Stimulated activated CD4-positive, alpha-beta T cell treated with anti-CD3 and anti-CD28 coated beads, Interleukin-2, amount 100 ng/mL, for 48 hours (primary cell): ENCODE data around the gene DBT.
"Not testable (repeated sequence)": the region's sequence is repeated elsewhere in the genome, so short reads cannot be mapped to it uniquely, and the experiment has no call there.

Source experiments
- DNase-seq, 2 donors: peaks; one replicate each; pipeline ENCODE4 v3.0.0-alpha.2; 2020

The DBT gene

DNA sequence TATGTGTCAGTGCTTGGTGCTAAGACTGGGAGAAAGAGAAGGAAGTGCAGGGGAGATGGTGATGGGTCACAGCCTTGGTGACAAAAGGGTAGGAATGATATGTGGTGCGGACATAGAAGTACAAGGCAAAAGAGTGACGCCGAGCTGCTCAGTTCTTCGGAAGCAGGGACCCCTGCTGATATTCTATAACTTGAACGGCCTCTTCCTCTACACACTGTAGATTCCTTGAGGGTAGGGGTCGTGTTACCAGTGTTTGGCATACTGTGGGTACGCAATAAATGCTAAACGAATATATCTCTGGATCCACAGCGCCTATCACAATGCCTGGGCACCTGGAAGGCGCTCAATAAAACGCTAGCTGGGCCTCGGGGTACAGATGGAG lies 488 bp downstream of the DBT start:
- DNase-seq: no peak

DNA sequence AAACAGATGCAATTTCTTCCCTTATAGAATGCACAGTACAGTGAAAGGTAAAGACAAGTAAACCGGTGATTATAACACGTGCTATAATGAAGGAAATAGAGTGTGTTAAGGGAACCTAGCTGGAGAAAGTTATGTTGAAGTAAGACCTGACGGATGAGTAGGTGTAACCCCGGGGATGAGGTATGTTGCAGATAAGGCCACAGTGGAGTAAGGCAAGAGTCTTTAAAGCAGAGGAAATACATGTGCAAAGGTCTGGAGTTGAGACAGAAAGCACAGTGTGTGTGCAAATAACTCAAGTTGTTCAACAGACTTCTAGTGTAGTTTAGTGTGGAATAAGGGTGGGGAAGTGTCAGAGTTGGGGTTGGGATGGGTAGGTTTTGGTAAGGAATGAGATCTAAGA lies 2.9 kb downstream of the DBT start:
- no peak for DNase-seq

GRCh38 chr1:100240631-100241030 lies 9.0 kb downstream of the DBT start:
- DNase-seq: no peak

- DNase-seq: no peak
Observed at GRCh38 chr1:100239961-100240360, 9.7 kb downstream of the DBT start.

DNA sequence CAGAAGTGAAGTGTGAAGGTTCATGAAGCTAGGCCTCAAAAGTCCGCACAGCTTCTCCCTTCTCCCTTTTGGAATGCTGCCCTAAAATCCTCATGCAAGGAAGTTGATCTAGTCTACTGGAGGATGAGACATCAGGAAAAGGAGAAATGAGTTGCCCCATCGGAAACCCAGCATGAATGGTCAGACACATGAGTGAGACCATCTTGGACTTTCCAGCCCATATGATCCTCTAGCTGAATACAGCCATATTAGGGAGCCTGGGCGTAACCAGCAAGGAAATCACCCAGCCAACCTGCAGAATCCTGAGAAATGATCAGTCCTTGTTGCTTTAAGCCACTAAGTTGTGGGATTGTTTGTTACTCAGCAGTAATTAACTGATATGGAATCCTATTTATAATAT lies 12.5 kb downstream of the DBT start:
- DNase-seq: no peak

DNA sequence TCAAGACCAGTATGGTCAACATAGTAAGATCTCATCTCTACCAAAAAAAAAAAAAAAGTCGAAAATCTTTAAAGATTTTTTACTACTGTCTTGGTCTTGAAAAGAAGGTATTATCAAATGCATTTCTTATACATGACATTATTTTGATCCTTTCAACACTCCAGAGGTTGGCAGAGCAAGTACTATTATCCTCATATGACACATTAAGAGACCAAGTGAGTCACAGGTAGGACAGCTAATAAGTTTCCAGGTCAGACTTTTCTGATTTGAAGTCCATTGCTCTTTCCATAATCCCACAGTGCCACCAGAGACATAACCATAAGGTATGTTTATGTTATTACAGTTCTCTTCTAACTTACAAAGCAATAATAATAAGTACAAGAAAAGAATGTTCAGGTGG lies 15.2 kb downstream of the DBT start:
- DNase-seq: no peak

DNA sequence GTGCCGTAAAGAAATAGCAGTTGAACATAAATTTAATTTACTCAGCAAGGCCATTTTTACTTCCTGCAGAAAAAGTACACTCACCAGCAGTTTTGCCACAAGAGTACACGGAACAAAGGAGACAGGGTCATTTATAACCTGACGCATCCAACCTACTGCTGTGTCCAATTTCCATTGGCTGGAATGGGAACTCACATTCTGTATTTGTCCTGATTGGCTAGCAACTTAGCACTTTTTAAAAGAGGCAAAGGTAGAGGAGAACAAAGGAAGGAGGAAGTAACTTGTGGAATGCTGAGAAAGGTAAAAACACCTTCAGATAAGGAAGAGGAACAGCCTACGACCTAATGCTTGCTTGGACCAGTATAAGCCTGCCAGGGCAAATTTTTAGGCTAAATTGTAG lies 16.1 kb downstream of the DBT start:
- not testable (repeated sequence) for DNase-seq

- no peak for DNase-seq
Observed at GRCh38 chr1:100232156-100232555, 17.5 kb downstream of the DBT start.

DNA sequence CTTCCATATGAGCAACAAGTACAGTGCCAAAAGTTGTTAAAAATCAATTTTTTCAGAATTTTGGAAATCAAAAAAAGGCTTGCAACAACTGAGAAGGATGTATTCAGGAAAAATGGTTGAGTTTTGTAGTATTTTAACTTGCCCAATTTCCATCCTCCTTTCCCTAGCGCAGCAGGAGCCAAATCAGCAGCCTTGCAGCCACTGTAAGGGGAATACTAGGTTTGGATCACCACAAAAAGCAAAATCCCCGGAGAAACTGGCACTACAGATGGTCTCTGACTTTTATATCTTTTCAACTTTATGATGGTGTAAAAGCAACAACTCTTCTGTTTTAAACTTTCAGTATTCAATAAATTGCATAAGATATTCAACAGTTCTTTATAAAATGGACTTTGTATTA lies 17.9 kb downstream of the DBT start:
- DNase-seq: no peak

DNA sequence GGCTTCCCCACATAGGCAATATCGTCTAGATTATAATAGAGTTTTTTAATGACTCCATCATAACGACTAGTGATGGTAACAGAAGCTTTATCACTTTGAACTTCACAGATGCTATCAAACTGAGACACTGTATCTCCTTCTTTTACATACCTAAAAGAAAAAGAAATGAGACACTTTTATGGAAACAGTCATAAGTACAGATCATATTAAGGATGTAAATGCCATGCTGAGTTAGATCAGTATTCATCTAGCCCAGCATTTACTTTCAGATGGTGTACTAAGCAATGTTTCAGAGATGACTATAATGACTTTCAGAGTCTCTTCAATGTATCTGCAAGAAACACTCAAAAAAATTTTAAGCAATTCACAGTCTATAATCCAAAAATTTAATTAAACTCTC lies 18.9 kb downstream of the DBT start:
- no peak for DNase-seq

GRCh38 chr1:100229681-100230443 lies 19.8 kb downstream of the DBT start:
- no peak for DNase-seq

- no peak for DNase-seq
Observed at GRCh38 chr1:100222428-100222827, 27.2 kb downstream of the DBT start.

- DNase-seq: no peak
Observed at GRCh38 chr1:100219883-100220282, 29.8 kb downstream of the DBT start.

DNA sequence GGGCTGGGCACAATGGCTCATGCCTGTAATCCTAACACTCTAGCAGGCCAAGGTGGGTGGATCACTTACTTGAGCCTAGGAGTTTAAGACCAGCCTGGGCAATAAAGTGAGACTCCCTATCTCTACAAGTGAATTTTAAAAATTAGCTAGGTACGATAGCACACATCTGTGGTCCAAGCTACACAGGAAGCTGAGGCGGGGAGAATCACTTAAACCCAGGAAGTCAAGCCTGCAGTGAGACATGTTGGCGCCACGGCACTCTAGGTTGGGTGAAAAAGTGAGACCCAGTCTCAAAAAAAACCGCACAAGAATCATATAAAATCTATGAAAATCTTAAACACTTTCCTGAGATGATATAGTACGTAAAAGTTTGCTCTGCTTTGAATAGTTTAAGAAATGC lies 30.2 kb downstream of the DBT start:
- no peak for DNase-seq

- no peak for DNase-seq
Observed at GRCh38 chr1:100217834-100218233, 31.8 kb downstream of the DBT start.

DNA sequence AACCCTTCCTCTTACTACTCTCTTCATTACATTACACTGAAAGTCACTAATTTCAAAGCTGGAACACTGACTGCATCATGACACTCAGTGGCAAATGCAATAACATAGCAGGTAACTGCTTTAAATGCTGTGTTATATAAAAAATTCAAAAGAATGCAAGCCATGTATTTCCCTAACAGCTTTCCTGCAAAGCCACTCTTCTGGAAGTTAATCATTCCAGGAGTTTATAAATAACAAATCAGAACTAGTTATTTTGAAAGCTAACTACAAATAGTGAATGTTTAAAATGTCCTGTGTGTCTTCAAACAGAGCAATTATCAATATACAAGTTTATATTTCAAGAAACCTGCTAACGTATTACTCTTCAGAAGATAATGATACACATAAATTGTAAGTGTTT lies 34.5 kb downstream of the DBT start:
- no peak for DNase-seq

DNA sequence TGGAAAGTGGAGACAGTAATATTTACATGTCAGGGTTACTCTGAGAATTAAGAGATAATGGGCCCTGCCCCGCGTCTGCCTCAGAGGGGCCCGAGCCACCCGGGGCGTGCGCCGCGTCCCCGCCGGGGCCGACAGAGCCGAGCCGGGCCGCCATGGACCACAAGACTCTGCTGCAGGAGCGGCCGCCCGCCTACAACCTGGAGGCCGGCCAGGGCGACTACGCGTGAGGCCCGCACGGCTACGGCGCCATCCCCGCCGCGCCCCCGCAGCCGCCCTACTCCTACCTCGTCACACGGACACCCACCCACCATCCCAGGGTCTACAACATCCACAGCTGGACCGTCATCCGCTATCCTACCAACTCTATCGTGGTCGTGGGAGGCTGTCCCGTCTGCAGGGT lies 36.5 kb downstream of the DBT start:
- no peak for DNase-seq

GRCh38 chr1:100206301-100206700 lies 43.3 kb downstream of the DBT start:
- DNase-seq: no peak

GRCh38 chr1:100205593-100205992 lies 44.0 kb downstream of the DBT start:
- DNase-seq: not testable (repeated sequence)

DNA sequence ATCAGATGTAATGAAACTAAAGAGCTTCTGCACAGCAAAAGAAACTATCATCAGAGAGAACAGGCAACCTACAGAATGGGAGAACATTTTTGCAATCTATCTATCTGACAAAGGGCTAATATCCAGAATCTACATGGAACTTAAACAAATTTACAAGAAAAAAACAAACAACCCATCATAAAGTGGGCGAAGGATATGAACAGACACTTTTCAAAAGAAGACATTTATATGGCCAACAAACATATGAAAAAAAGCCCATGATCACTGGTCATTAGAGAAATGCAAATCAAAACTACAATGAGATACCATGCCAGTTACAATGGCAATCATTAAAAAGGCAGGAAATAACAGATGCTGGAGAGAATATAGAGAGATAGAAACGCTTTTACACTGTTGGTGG lies 44.5 kb downstream of the DBT start:
- not testable (repeated sequence) for DNase-seq

GRCh38 chr1:100202703-100203102 lies 46.9 kb downstream of the DBT start:
- DNase-seq: not testable (repeated sequence)

GRCh38 chr1:100200060-100200459 lies 49.6 kb downstream of the DBT start:
- not testable (repeated sequence) for DNase-seq

DNA sequence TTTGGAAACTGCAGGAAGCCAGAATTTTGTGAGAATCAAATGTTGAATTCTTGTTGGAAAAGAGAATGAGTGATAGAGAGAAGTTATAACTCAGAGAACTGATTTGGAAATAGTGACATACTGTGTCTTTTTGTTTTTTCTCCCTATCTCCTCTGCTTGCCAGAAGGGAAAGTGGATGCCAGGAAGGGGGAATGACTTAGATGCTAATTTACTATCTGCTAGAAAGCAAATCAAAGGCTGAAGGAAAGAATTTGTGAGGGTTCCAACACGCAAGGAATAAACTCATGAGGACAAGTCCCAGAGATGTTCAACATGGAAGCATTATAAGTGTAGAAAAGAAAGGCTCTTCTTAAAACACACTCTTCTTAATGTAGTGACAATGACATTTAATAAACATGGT lies 51.0 kb downstream of the DBT start:
- no peak for DNase-seq

- no peak for DNase-seq
Observed at GRCh38 chr1:100188617-100189016, 61.0 kb downstream of the DBT start.

DNA sequence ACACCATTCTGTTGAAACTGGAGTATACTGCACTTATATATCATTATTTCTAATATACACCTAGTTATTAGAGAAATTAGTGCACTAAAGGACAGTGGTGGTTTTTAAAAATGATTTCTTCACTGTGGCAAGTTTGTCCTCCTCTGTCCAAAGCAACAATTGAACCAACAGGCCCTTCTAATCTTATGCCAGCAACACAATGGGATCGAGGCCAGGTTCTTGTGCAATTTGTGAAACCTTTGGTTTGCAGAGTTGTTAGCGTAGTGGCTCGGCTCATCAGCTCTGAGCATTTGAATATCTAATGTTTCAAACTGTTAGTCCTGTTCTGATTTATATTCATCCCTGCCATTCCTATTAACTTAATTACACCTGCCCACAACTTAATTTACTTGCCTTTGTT lies 61.7 kb downstream of the DBT start:
- DNase-seq: no peak
